WTC11 (cell line): ENCODE data around the gene HS1BP3.

Source experiments
- CTCF ChIP-seq: fragments of 200-600 bp; IDR thresholded peaks from 2 replicates; pipeline ENCODE4 v1.8.0; 2022; ENCODE audit warnings: antibody characterized with exemption
- ESRRA ChIP-seq: sonication (generic); formaldehyde crosslinking; IDR thresholded peaks from 2 replicates; pipeline ENCODE4 v1.8.1; 2022; ENCODE audit warnings: mild to moderate bottlenecking, missing genetic modification reagents, borderline replicate concordance
- ETV6 ChIP-seq: sonication (generic); formaldehyde crosslinking; IDR thresholded peaks from 2 replicates; pipeline ENCODE4 v1.8.1; 2022; ENCODE audit warnings: mild to moderate bottlenecking, missing genetic modification reagents
- GRHL2 ChIP-seq: fragments of 250-450 bp; sonication (Bioruptor Pico); IDR thresholded peaks from 2 replicates; pipeline ENCODE4 v1.8.0; 2022; ENCODE audit warnings: mild to moderate bottlenecking, moderate library complexity; ENCODE audit not compliant: insufficient replicate concordance, severe bottlenecking
- KAT7 ChIP-seq: sonication (generic); formaldehyde crosslinking; IDR thresholded peaks from 2 replicates; pipeline ENCODE4 v1.8.1; 2023; ENCODE audit warnings: missing genetic modification reagents, mild to moderate bottlenecking, borderline replicate concordance
- SMAD4 ChIP-seq: sonication (generic); formaldehyde crosslinking; IDR thresholded peaks from 2 replicates; pipeline ENCODE4 v1.8.0; 2022; ENCODE audit warnings: mild to moderate bottlenecking, missing genetic modification reagents
- SP1 ChIP-seq: sonication (generic); formaldehyde crosslinking; conservative IDR thresholded peaks from 2 replicates; pipeline ENCODE4 v1.8.1; 2022; ENCODE audit warnings: missing genetic modification reagents
- ZNF317 ChIP-seq: sonication (generic); formaldehyde crosslinking; IDR thresholded peaks from 2 replicates; pipeline ENCODE4 v1.8.1; 2023; ENCODE audit warnings: low read depth, mild to moderate bottlenecking, moderate library complexity, missing genetic modification reagents, borderline replicate concordance
- ZNF423 ChIP-seq: fragments of 250-450 bp; sonication (Bioruptor Pico); IDR thresholded peaks from 2 replicates; pipeline ENCODE4 v2.1.2; 2022; ENCODE audit warnings: mild to moderate bottlenecking, moderate library complexity
- ZSCAN18 ChIP-seq: fragments of 250-450 bp; sonication (Bioruptor Pico); IDR thresholded peaks from 2 replicates; pipeline ENCODE4 v2.1.2; 2022; ENCODE audit warnings: mild to moderate bottlenecking, moderate library complexity

GRCh38 chr2:20571644-20572215 is 79.2 kb downstream of the HS1BP3 start:
- TF ChIP-seq GRHL2 (no peak), CTCF (no peak), ZNF317 (no peak), ESRRA (CRISPR knock-in tag) (no peak), KAT7 (CRISPR knock-in tag) (no peak), ZNF423 (CRISPR knock-in tag) (no peak), ZSCAN18 (CRISPR knock-in tag) (no peak), SMAD4 (no peak), ETV6 (CRISPR knock-in tag) (no peak), SP1 (no peak)
